ACHN (cell line): ENCODE measurements around the gene SLC25A33.
"Not testable (repeated sequence)": the region's sequence is repeated elsewhere in the genome, so short reads cannot be mapped to it uniquely, and the experiment has no call there.

Experiments
- DNase-seq: peaks from one replicate; pipeline ENCODE4 v3.0.0-alpha.2; 2015
- in situ Hi-C: cut with HindIII; loops from 2 replicates; pipeline ENCODE4 v1.10.0; 2017; ENCODE audit warnings: low sequenced_read_pairs, low pct_ligation_motif_present, low pct_unique_long_range_greater_than_20kb

Gene SLC25A33

DNA sequence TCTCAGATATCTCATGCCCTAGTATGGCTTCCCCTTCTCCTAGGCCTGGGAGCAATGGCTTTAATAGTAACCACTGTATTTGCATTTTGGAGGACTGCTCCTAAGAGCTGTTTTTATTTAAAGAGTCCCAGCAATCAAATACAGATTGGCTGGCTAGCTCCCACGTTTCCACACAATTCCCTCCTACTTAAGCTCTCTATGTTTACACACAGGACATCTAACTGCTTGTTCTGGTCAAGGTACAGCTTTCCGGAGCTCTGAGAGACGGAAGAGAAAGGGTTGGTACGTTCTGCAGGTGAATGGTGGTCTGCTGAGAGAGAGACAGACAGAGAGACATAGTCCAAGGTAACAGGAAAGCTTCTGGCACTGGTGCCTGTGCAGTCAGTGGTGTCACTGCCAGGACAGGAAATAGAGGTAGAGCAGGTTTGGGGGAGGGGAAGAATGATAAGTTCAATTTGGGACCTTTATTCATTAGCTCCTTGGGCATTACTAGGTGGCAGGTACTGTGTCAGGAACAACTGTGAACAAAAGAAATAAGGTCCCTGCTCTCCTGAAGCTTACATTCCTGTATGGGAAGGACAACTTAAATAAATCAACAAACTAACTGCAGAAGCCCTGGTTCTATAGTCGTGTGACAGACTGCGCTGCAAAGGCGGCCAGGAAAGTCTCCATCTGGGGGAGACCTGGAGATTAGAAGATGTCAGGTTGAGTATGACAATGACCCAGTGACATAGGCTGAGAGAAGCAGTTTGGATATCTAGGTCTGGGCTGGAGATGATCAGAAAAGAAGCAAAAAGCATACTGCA lies 1.2 kb upstream of the SLC25A33 start:
- in situ Hi-C loops = no loop called here
- DNase-seq = no peak

DNA sequence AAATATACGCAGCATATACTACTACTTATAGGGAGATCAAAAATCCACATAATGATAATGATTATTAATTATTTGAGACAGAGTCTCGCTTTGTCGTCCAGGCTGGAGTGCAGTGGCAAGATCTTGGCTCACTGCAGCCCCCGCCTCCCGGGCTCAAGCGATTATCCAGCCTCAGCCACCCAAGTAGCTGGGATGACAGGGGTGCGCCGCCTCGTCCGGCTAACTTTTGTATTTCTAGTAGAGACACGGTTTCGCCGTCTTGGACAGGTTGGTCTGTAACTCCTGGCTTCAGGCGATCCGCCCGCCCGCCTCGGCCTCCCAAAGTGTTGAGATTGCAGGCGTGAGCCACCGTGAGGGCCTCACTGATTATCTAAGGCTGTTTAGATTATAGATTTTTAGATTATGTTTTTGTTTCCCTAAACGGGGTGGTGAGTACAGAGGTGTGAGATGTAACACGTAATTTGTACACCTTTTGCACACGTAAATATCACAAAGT lies 548 bp upstream of the SLC25A33 start:
- DNase-seq = no peak
- in situ Hi-C loops = no loop called here

DNA sequence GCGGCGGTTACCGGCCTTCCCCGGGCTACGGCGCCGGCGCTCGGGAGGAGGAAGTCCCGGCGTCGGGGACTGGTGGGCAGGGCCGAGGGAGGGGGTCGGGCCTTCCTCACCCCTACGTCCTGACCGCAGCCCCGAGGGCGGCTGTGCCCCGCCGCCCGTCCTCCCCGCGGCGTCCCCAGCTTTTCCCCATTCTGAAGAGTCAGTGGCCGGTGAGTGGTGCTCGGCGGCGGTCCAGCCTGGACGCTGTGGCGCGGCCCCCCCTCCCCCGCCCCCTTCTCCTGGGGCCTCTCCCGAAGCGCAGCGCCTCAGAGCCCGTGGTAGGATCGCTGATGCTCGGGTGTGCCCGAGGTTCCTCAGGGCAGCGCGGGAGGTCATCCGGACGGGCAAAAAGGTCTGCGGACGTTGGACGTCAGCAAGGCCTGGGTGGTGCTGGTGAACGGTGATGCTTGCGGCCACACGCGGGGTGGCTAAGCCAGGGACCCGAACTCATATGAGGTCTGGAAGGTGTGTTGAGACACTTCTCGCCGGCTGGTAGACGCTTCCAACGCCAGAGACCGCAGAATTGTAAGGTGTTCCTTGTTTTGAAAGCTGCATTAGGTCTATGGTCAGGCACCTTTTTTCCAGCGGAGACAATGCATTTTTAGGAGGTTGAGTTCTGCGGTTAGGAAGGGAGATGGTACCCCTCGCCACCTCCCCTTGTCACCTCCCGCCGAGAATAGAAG lies 725 bp downstream of the SLC25A33 start:
- in situ Hi-C loops = no loop called here
- DNase-seq = peak; percentile 60

DNA sequence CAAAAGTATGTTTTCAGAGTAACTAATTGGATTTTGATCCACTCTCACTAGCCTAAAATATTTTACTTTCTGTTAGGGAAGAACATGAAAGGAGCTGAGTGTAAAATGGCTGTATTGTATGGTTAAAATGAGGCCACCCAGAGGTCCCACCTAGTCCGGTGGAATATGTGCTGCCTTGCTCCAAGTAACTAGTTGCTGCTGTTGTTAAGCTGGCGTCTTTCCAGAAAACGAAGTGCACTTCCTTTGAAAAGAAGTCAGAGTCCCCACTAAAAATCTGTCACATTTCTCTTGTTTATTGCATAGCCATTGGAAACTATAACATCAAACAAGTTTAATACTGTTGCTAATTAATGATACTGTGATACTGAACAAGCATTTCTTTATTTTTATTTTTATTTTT lies 3.2 kb downstream of the SLC25A33 start:
- in situ Hi-C loops = no loop called here
- DNase-seq = peak; percentile 9

DNA sequence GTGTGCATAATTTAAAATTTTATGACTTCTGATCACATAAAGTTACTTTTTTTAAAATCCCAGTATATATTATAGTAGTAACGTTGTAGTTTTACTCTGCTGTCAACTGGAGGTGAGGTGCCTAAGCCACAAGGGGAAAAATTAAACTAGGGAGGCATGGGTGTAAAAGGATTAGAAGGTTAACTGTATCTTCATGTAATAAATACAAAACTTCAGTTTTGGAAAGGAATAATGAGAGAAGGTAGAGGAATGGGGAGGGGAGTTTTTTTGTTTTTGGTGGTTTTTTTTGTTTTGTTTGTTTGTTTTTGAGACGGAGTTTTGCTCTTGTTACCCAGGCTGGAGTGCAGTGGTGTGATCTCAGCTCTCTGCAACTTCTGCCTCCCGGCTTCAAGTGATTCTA lies 5.7 kb downstream of the SLC25A33 start:
- DNase-seq = no peak
- in situ Hi-C loops = no loop called here

DNA sequence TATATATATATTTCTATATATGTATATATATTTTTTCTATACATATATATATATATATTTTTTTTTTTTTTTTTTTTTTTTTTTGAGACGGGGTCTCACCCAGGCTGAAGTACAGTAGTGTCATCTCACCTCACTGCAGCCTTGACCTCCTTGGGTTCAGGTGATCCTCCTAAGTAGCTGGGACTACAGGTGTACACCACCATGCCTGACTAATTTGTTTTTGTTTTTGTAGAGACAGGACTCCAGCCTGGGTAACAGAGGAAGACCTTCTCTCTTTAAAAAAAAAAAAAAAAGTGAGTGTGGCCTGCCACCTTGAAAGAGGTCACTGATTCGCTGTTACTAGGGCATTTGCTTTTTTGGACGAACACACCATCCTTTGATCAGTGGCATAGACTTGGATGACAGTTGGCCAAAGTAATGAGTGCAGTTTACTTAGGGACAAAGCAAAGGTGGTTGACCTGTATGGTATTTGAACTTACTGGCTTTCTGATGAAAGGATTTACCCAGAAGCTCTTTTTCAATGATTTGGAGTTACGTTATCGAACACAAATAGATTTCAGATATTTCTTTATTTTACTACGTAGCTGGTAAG lies 10.8 kb downstream of the SLC25A33 start:
- DNase-seq = no peak
- in situ Hi-C loops = no loop called here

DNA sequence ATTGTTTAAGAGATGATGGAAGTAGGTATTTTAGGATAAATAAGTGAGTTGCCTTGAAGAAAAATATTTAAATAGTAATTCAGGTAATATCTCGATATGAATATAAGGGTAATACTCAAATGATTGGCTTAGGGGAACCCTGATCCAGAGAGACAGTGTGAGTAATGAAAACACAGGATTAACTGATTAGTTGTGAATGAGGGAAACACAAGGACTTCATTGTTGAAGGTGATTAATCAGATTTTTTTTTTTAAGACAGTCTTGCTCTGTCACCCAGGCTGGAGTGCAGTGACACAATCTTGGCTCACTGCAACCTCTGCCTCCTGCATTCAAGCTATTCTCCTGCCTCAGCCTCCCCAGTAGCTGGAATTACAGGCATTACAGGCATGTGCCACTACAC lies 12.7 kb downstream of the SLC25A33 start:
- in situ Hi-C loops = no loop called here
- DNase-seq = no peak

DNA sequence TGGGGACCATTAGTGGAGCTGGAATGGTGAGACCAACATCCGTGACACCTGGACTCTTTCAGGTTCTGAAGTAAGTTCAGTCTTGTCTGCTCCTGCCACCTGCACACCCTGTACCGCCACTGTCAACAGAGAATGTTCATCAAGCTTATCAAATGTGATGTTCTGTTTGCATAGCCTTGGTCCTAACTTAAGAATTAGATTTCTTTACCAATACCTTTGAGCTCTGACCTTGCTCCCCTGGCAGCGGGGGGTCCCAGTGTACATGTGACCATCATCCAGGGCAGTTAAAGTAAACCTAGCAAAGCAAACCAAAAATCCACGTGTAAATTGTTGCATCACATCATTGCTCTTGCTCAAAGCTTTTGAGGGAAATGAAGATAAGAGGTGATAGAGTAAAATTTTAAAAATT lies 14.5 kb downstream of the SLC25A33 start:
- in situ Hi-C loops = no loop called here

DNA sequence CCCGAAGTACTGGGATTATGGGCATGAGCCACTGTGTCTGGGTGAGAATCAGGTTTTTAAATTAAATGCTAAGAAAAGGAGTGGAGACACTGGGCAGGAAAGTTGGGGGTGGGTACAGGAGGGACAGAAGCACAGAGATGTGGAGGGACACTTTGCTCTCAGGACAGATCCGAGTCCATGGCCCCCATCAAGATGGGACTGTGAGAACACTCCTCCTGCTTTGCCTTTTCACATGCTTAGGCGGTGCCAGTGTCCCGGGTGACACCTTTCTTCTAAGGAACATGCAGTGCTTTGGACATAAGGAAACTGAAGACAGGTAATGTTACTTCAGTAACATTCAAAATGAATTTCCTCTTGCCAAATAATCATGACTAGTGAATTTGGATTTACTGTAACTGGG lies 16.7 kb downstream of the SLC25A33 start:
- DNase-seq = no peak
- in situ Hi-C loops = no loop called here

More for the DNA sequence above, 14.5 kb downstream of the SLC25A33 start:
- DNase-seq = no peak

DNA sequence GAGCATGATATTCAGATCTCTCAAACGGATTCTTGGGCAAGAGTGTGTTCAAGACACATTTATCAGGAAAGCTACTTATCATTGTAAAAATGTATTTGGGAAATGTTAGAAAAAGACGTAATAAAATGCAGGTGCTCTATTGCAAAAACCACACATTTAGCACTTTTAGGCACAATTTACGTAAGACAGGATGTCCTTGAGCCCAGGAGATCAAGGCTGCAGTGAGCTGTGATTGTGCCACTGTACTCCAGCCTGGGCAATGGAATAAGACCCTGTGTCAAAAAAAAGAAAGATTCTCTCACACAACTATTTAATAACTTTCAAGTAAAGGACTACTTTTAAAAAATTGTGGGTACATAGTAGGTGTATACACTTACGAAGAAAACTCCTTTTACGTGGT lies 18.4 kb downstream of the SLC25A33 start:
- in situ Hi-C loops = no loop called here
- no peak for DNase-seq

DNA sequence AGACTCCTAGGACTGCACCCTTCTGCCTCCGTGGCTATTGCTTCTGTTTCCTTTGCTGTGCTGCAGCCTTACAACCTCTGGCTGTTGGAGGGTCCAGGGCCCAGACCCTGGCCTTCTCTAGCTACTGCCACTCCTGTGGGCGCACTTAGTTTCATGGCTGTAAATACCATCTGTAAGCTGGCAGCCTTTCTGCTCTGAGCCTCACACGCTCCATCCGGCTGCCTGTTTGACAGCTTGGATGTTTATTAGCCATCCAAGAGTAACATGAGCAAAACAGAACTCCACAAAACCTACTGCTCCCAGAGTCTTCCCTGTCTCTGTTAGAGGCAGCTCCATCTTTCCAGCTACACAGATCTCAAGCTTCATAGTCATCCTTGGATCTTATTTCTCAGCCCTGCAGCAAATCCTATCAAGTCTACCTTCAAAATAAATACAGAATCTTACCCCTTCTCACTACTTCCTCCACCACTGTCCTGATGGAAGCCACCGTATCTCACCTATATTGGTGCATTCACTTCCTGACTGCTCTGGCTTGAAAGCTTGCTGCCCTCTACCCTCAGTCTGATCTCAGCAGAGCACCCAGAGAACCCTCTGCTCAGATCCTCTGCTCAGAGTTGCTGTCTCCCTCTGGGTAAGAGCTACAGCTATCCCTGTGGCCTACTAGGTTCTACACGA lies 19.1 kb downstream of the SLC25A33 start:
- DNase-seq = no peak
- in situ Hi-C loops = no loop called here

DNA sequence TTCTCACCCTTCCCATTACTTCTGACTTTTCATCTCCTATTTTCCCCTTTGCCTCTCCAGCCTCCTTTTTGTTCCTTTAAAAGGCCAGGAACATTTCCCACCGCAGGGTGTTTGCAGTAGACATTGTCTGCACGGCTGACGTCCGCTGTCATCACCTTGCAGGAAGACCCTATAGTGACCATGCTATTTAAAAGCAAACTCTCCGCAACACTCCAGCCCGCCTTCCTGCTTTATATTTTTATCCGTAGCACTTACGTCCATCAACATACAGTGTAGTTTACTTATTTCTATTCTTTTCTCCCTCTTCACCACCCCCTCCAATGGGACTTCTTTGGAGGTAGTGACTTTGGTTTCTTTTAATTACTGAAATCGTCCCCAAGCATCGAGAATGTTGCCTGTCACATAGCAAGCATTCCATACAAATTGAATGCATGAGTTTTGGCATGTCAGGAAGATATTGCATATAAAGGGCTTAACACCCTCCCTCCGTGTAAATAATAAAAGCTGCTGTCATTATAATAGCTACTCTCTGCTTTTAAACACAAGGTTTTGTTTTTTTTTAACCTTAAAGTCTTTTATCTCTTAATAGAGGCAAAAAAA lies 19.8 kb downstream of the SLC25A33 start:
- no peak for DNase-seq
- in situ Hi-C loops = no loop called here

DNA sequence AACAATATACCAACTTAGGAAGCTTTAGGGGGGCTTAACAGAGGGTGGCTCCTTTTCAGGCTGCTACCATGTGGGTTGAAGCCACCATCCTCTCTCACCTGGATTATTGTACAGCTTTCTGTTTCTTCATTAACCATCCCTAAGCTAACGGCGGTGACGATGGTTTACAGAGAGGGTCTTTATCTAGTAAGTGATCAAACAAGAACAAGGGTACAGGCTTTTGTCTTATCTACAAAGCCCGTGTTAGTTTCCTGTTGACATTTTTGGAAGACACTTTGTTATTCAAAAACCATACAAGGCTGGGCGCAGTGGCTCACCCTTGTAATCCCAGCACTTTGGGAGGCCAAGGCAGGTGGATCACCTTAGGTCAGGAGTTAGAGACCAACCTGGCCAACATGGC lies 20.4 kb downstream of the SLC25A33 start:
- in situ Hi-C loops = no loop called here

DNA sequence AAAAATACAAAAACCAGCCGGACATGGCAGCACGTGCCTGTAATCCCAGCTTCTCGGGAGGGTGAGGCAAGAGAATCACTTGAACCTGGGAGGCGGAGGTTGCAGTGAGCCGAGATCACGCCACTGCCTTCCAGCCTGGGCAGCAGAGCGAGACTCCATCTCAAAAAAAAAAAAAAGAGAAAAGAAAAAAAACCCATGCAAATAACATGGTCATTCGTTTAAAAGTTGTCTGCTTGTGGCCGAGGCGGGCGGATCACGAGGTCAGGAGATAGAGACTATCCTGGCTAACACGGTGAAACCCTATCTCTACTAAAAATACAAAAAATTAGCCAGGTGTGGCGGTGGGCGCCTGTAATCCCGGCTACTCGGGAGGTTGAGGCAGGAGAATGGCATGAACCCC lies 20.8 kb downstream of the SLC25A33 start:
- DNase-seq, in situ Hi-C loops: not testable (repeated sequence)

More for the DNA sequence above, 20.4 kb downstream of the SLC25A33 start:
- no peak for DNase-seq

DNA sequence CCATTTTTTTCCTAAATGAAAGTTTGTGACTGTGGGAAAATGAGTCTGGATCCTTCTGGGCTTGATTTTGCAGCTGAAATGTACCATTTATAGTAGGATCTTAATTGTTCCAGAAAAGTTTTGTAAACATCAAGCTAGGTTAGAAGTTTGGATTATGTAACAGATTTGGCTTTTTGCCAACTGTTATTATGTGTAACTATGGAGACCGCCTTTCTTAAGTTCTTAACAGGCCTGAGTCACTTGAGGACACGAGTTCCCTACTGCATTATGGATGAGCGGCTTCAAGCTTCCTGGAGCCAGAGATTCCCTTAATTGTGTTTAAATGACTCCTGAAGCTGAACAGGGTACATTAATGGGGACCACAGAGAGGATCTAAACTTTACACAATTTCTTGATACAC lies 22.2 kb downstream of the SLC25A33 start:
- in situ Hi-C loops = no loop called here
- peak; percentile 78 for DNase-seq

DNA sequence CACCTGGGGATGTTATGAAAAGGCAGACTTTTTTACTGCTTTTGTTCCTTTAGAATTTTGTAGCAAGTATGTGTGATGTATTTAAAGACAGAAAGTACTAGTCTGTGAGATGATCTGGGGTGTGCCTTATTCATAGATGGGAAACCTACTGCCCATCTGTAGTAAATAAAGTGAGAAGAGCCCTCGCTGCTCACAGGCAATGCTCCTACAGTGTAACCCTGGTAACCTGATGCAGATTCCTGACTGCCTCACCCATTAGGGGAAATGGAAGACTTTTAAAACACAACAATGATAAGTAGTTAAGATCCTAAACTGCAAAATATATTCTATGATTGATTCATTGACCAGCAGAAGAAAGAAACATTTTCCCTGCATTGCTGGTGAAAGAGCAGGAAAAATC lies 30.0 kb downstream of the SLC25A33 start:
- no peak for DNase-seq
- in situ Hi-C loops = no loop called here

DNA sequence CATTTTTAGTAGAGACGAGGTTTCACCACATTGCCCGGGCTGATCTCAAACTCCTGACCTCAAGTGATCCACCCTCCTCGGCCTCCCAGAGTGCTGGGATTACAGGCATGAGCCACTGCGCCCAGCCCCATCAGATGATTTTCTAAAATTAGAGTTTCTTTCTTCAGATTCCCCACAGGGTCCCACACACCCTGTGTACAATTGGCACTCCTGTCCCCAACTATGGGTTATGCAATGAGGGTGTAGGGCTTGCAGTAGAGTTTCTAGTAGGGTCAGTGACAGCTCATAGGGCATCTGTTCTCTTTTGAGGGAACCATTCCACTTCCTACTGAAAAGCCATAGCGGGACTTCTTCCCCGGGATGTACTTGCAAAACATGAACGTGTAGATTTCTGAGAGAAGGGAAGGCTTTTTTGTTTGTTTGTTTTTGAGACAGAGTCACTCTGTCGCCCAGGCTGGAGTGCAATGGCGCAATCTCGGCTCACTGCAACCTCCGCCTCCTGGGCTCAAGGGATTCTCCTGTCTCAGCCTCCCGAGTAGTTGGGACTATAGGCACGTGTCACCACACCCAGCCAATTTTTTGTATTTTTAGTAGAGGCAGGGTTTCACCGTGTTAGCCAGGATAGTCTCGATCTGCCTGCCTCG lies 31.7 kb downstream of the SLC25A33 start:
- DNase-seq, in situ Hi-C loops: not testable (repeated sequence)

DNA sequence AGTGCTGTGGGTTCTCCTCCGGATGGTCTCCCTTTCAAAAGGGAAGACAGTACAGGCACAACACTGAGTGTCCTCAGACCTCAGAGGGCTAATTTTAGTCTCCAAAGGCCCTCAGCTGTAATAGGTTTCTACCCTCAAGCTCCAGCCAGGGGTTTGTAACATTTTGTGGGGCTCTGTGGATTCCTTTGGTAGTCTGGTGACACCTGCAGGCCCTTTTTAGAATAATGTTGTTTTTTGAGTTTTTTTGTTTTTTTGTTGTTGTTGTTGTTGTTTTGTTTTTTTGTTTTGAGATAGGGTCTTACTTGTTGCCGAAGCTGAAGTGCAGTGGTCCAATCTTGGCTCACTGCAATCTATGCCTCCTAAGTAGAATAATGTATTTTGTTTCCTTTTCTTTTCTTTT lies 34.5 kb downstream of the SLC25A33 start:
- DNase-seq = peak; percentile 28
- in situ Hi-C loops = no loop called here
